Eye (tissue), 1 donor: ENCODE data around the gene COL9A2.
A peak's percentile ranks its signal among the peaks of the same experiment; 100 is the strongest.
"Not testable (repeated sequence)": the region's sequence is repeated elsewhere in the genome, so short reads cannot be mapped to it uniquely, and the experiment has no call there.

ENCODE experiments used
- DNase-seq: peaks from one replicate; pipeline ENCODE4 v3.0.0-alpha.2; 2015

The COL9A2 gene

GRCh38 chr1:40316595-40317393 lies at the start of gene COL9A2:
Gene COL9A2 (minus strand): TSS chr1:40317286. CDS start chr1:40317197, 89 bp downstream.
- DNase-seq, result peak; percentile 78

GRCh38 chr1:40363721-40364120 lies 46.6 kb upstream of the COL9A2 start:
- no peak for DNase-seq

- DNase-seq, result no peak
Measured at GRCh38 chr1:40362699-40363098, 45.6 kb upstream of the COL9A2 start.

GRCh38 chr1:40362199-40362598 lies 45.1 kb upstream of the COL9A2 start:
- no peak for DNase-seq

- no peak for DNase-seq
Measured at GRCh38 chr1:40361637-40362036, 44.6 kb upstream of the COL9A2 start.

GRCh38 chr1:40361201-40361600 lies 44.1 kb upstream of the COL9A2 start:
- DNase-seq, result no peak

- no peak for DNase-seq
Measured at GRCh38 chr1:40360631-40361030, 43.5 kb upstream of the COL9A2 start.

- DNase-seq, result no peak
Measured at GRCh38 chr1:40357625-40358024, 40.5 kb upstream of the COL9A2 start.

GRCh38 chr1:40353082-40353481 lies 36.0 kb upstream of the COL9A2 start:
- DNase-seq, result no peak

GRCh38 chr1:40352126-40352525 lies 35.0 kb upstream of the COL9A2 start:
- DNase-seq, result no peak

GRCh38 chr1:40351124-40351523 lies 34.0 kb upstream of the COL9A2 start:
- no peak for DNase-seq

- DNase-seq, result no peak
Measured at GRCh38 chr1:40350391-40350790, 33.3 kb upstream of the COL9A2 start.

GRCh38 chr1:40344597-40344996 lies 27.5 kb upstream of the COL9A2 start:
- DNase-seq, result peak; percentile 65

- DNase-seq, result not testable (repeated sequence)
Measured at GRCh38 chr1:40342381-40342717, 25.3 kb upstream of the COL9A2 start.

- DNase-seq, result no peak
Measured at GRCh38 chr1:40341491-40342380, 24.6 kb upstream of the COL9A2 start.

GRCh38 chr1:40339420-40340323 lies 22.6 kb upstream of the COL9A2 start:
- DNase-seq, result no peak

- peak; percentile 95 for DNase-seq
Measured at GRCh38 chr1:40338745-40339419, 21.8 kb upstream of the COL9A2 start.

GRCh38 chr1:40337443-40337842 lies 20.4 kb upstream of the COL9A2 start:
- DNase-seq, result no peak

- no peak for DNase-seq
Measured at GRCh38 chr1:40332695-40333094, 15.6 kb upstream of the COL9A2 start.

- DNase-seq, result not testable (repeated sequence)
Measured at GRCh38 chr1:40331403-40331802, 14.3 kb upstream of the COL9A2 start.

- no peak for DNase-seq
Measured at GRCh38 chr1:40318970-40319621, 2.0 kb upstream of the COL9A2 start.

- no peak for DNase-seq
Measured at GRCh38 chr1:40318476-40318875, 1.4 kb upstream of the COL9A2 start.
